Cardiac muscle cell (in vitro differentiated cells and primary cell): ENCODE data around the gene ZNF280A. TPM values are rescaled to one million over a fixed set of nuclear protein-coding genes. Genes with fewer than 3 reads are reported as not detected.

Source experiments
- DNase-seq, 2 donors: peaks; one replicate each; pipeline versions ENCODE4 v3.0.0 to v3.0.0-alpha.2; 2010 to 2017; ENCODE audit warnings: low read depth in 1 of 2, low spot score in 1 of 2
- H3K27ac ChIP-seq: fragments of 200-600 bp; sonication (generic); 2 replicates; pipeline ENCODE4 v1.5.1; 2016
- H3K27me3 ChIP-seq: fragments of 200-600 bp; sonication (generic); 2 replicates; pipeline ENCODE4 v1.6.0; 2016; ENCODE audit warnings: control low read depth
- H3K36me3 ChIP-seq: fragments of 200-600 bp; sonication (generic); 2 replicates; pipeline ENCODE4 v1.5.1; 2016; ENCODE audit warnings: control low read depth
- H3K4me1 ChIP-seq: fragments of 200-600 bp; sonication (generic); 2 replicates; pipeline ENCODE4 v1.8.1; 2017; ENCODE audit warnings: low read depth, mild to moderate bottlenecking, mixed run types
- H3K4me3 ChIP-seq: fragments of 200-600 bp; sonication (generic); 2 replicates; pipeline ENCODE4 v1.5.1; 2016; ENCODE audit warnings: mild to moderate bottlenecking
- H3K9me3 ChIP-seq: fragments of 200-600 bp; sonication (generic); 2 replicates; pipeline ENCODE4 v1.5.1; 2017; ENCODE audit warnings: low read depth, mild to moderate bottlenecking, control low read depth
- polyA plus RNA-seq: library from polyadenylated mRNA; unstranded; fragments of >200 nt; fragmentation: Nextera tagmentation; extraction: Ambion mirVana; gene quantifications from 2 replicates; pipeline ENCODE4 v1.2.1, GENCODE V29; 2016
- total RNA-seq: library from RNA; depleted of rRNA; stranded (reverse); fragments of >200 nt; gene quantifications from 2 replicates; pipeline ENCODE4 v1.2.3, GENCODE V29; 2016
- TF ChIP-seq, protein P1 (sequence below): IDR thresholded peaks from 2 replicates; pipeline ENCODE4 v1.5.1; 2012; ENCODE audit warnings: low read depth, mild to moderate bottlenecking, low read length

ZNF280A gene, protein sequence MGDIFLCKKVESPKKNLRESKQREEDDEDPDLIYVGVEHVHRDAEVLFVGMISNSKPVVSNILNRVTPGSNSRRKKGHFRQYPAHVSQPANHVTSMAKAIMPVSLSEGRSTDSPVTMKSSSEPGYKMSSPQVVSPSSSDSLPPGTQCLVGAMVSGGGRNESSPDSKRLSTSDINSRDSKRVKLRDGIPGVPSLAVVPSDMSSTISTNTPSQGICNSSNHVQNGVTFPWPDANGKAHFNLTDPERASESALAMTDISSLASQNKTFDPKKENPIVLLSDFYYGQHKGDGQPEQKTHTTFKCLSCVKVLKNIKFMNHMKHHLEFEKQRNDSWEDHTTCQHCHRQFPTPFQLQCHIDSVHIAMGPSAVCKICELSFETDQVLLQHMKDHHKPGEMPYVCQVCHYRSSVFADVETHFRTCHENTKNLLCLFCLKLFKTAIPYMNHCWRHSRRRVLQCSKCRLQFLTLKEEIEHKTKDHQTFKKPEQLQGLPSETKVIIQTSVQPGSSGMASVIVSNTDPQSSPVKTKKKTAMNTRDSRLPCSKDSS
- total RNA-seq (not detected in 2 replicates), polyA plus RNA-seq (not detected in 2 replicates)

DNA sequence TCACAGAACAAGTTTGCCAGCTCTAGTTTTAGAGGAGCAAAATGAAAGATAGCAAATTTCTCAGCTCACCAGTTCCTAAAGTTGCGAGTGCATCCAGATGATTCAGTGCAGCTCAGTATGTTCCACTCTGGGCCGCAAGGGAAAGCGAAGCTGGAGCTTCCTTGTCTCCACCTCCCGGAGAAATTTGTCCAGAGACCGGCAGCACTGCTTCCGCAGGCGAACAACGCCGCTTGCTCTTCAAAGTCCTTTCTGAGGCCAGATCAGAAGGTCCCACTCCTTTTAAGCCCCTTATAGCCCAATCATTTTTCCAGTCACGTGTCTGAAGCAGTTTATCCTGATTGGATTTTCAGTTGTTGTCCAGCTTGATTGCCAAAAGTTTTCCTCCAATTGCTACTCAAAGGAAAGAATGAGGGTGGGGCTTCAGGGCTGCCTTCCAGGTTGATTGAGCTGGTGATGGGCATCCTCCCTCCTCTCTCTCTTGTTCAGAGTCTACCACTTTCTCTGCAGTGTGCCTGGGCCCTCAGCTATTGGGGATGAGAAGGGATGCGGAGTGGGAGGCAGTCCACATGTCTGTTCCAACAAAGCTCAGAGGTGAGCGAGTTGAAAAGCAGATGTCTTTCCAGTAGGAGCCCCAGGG, at the start of gene ZNF280A:
Gene ZNF280A, minus strand, starts transcription at position 251 of the 637 bp plus-strand sequence. CDS start 4,640 bp downstream, outside the sequence.
- no peak within 1 kb of the TSS for H3K27ac ChIP-seq
- no peaks in the 10 kb centered on the region for H3K27me3 ChIP-seq
- H3K4me1 ChIP-seq: no peaks in the 10 kb centered on the region
- H3K9me3 ChIP-seq: no peaks in the 10 kb centered on the region
- TF ChIP-seq, protein P1, sequence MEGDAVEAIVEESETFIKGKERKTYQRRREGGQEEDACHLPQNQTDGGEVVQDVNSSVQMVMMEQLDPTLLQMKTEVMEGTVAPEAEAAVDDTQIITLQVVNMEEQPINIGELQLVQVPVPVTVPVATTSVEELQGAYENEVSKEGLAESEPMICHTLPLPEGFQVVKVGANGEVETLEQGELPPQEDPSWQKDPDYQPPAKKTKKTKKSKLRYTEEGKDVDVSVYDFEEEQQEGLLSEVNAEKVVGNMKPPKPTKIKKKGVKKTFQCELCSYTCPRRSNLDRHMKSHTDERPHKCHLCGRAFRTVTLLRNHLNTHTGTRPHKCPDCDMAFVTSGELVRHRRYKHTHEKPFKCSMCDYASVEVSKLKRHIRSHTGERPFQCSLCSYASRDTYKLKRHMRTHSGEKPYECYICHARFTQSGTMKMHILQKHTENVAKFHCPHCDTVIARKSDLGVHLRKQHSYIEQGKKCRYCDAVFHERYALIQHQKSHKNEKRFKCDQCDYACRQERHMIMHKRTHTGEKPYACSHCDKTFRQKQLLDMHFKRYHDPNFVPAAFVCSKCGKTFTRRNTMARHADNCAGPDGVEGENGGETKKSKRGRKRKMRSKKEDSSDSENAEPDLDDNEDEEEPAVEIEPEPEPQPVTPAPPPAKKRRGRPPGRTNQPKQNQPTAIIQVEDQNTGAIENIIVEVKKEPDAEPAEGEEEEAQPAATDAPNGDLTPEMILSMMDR: peak; percentile 11
- H3K4me3 ChIP-seq: no peak within 1 kb of the TSS
- DNase-seq: peak in 1 of 2 donors; percentile 48
- H3K36me3 ChIP-seq: no peaks in the 10 kb centered on the region

DNA sequence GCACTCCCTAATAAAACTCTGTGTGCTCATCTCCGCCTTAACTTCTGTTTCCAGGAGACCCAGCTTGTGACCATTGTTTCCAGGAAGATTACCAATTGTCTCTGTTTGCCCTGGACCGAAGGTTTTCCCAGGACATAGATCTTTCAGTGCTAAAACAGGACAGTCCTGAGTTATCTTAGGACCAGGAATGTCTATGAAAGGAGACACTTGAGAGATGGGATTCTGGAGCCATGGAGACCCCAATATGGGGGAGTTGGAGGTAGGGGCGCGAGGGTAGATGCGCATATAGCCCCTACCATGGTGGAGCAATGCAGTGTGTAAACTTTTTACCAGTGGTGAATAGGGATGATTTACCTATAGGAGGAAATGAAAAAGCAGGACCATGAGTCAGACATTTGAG, 49.1 kb upstream of the ZNF280A start:
- no peak overlapping the region for H3K27ac ChIP-seq
- no peak overlapping the region for H3K4me3 ChIP-seq
- H3K9me3 ChIP-seq: no peaks in the 10 kb centered on the region
- no peaks in the 10 kb centered on the region for H3K27me3 ChIP-seq
- TF ChIP-seq, protein P1: no peak
- no peaks in the 10 kb centered on the region for H3K36me3 ChIP-seq
- DNase-seq: no peak
- no peaks in the 10 kb centered on the region for H3K4me1 ChIP-seq

DNA sequence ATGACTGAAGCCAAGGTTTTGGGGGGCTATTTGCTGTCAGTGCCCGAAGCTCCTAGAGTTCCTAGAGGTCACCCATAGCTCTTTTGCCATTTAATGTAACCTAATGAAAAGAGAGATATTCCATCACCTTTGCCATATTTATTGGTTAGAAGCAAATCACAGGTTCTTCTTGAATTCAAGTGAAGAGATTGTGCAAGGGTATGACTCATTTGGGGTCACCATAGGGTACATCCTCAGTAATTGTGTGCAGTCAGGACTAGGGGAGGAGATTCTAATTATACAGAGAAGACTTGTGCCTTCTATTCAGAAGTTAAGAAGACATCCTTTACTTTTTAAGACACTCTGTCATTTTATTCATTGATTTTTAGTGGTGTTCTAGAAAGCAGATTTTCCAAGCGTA, 45.9 kb upstream of the ZNF280A start:
- Histone ChIP-seq H3K27me3 (no peaks in the 10 kb centered on the region), H3K4me3 (no peak overlapping the region), H3K9me3 (no peaks in the 10 kb centered on the region), H3K27ac (no peak overlapping the region), H3K4me1 (no peaks in the 10 kb centered on the region), H3K36me3 (no peaks in the 10 kb centered on the region)
- TF ChIP-seq, protein P1: no peak
- DNase-seq: peak in 1 of 2 donors; percentile 61

DNA sequence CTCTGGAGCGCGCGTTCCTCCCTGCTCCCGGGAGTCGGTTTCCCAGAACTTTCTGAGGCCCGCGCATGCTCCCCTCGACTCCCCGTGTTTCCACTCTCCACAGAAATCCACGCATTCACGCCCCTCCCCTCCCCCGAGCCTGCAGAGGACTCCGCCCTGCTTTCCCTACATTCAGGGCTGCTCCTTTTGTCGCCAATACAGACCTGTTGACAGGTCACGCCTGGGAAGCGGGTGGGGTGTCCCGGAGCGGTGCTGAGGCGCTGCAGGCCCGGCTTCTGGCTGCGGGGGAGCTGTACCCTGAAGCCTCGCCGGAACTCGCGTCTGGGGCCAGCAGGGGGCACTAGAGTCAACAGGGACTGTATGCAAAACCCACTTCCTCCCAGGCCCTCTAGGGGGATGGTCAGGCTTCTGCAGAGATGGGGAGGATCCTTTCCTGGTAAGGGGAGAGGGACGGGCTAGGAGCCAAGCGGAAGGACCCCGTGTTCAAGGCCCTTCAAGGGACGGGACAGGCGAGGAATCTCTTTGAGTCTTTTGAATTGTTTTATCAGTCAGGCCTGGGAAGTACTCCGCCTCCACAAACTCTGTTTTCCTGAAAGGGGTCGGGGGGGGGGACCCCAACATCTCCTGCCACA, 39.0 kb upstream of the ZNF280A start, which contains the start of gene PRAME:
Gene PRAME, minus strand, starts transcription at position 294 of the 632 bp plus-strand sequence. CDS start 2,433 bp downstream, outside the sequence.
- Histone ChIP-seq H3K9me3 (no peaks in the 10 kb centered on the region), H3K27ac (no peak within 1 kb of the TSS), H3K4me1 (no peaks in the 10 kb centered on the region), H3K27me3 (no peaks in the 10 kb centered on the region), H3K36me3 (no peaks in the 10 kb centered on the region), H3K4me3 (no peak within 1 kb of the TSS)
- DNase-seq: peak in 1 of 2 donors; percentile 49
- TF ChIP-seq, protein P1: peak; percentile 65
